Islet precursor cell (in vitro differentiated cells): ENCODE results near the gene LRRFIP1.
"Not testable (repeated sequence)": the region's sequence is repeated elsewhere in the genome, so short reads cannot be mapped to it uniquely, and the experiment has no call there.

Experiments
- DNase-seq: peaks from one replicate; pipeline ENCODE4 v3.0.0-alpha.2; 2018

Gene LRRFIP1

GRCh38 chr2:237754182-237754581 is 126.8 kb downstream of the LRRFIP1 start:
- no peak for DNase-seq

- peak; percentile 55 for DNase-seq
Measured at GRCh38 chr2:237754626-237755248, 127.3 kb downstream of the LRRFIP1 start.

GRCh38 chr2:237757616-237758015 is 130.2 kb downstream of the LRRFIP1 start:
- DNase-seq: peak; percentile 16

GRCh38 chr2:237758185-237758584 is 130.8 kb downstream of the LRRFIP1 start:
- DNase-seq: peak; percentile 2

GRCh38 chr2:237759176-237759575 is 131.8 kb downstream of the LRRFIP1 start:
- DNase-seq: peak; percentile 23

GRCh38 chr2:237760506-237761502 is 133.4 kb downstream of the LRRFIP1 start:
- peak; percentile 29 for DNase-seq

GRCh38 chr2:237762291-237763182 is 135.2 kb downstream of the LRRFIP1 start:
- DNase-seq: peak; percentile 20

- DNase-seq: no peak
Measured at GRCh38 chr2:237763812-237764211, 136.4 kb downstream of the LRRFIP1 start.

GRCh38 chr2:237765122-237765521 is 137.7 kb downstream of the LRRFIP1 start:
- not testable (repeated sequence) for DNase-seq

GRCh38 chr2:237765875-237766274 is 138.5 kb downstream of the LRRFIP1 start:
- DNase-seq: no peak

- DNase-seq: peak; percentile 70
Measured at GRCh38 chr2:237766340-237766739, 139.0 kb downstream of the LRRFIP1 start.

- DNase-seq: no peak
Measured at GRCh38 chr2:237772513-237772912, 145.1 kb downstream of the LRRFIP1 start.

GRCh38 chr2:237773826-237774225 is 146.4 kb downstream of the LRRFIP1 start:
- no peak for DNase-seq

- DNase-seq: peak; percentile 73
Measured at GRCh38 chr2:237774811-237775553, 147.6 kb downstream of the LRRFIP1 start.

- DNase-seq: no peak
Measured at GRCh38 chr2:237779521-237779920, 152.1 kb downstream of the LRRFIP1 start.

GRCh38 chr2:237782181-237782580 is 154.8 kb downstream of the LRRFIP1 start:
- DNase-seq: no peak

- DNase-seq: not testable (repeated sequence)
Measured at GRCh38 chr2:237783678-237784077, 156.3 kb downstream of the LRRFIP1 start.

- DNase-seq: no peak
Measured at GRCh38 chr2:237786936-237787335, 159.5 kb downstream of the LRRFIP1 start.

- DNase-seq: no peak
Measured at GRCh38 chr2:237790353-237790752, 163.0 kb downstream of the LRRFIP1 start.

GRCh38 chr2:237791977-237792727 is 164.8 kb downstream of the LRRFIP1 start:
- no peak for DNase-seq

- no peak for DNase-seq
Measured at GRCh38 chr2:237797253-237797652, 169.9 kb downstream of the LRRFIP1 start.
